SJCRH30 (cell line): ENCODE results near the gene TACR1. TPM values are rescaled to one million over a fixed set of nuclear protein-coding genes. Genes with fewer than 3 reads are reported as not detected.

Source experiments
- DNase-seq, 2 experiments: peaks; one replicate each; pipeline ENCODE4 v3.0.0-alpha.2; 2015 to 2020
- H3K27ac ChIP-seq: fragments of 250-450 bp; sonication (Bioruptor Pico); 2 replicates; pipeline ENCODE4 v1.5.1; 2020; ENCODE audit warnings: mild to moderate bottlenecking, moderate library complexity
- H3K27me3 ChIP-seq: fragments of 250-450 bp; sonication (Bioruptor Pico); 2 replicates; pipeline ENCODE4 v1.5.1; 2020; ENCODE audit warnings: mild to moderate bottlenecking, moderate library complexity
- H3K36me3 ChIP-seq: fragments of 250-450 bp; sonication (Bioruptor Pico); 2 replicates; pipeline ENCODE4 v1.5.1; 2020; ENCODE audit warnings: mild to moderate bottlenecking, moderate library complexity
- H3K4me1 ChIP-seq: fragments of 250-450 bp; sonication (Bioruptor Pico); 2 replicates; pipeline ENCODE4 v1.5.1; 2020; ENCODE audit warnings: mild to moderate bottlenecking, moderate library complexity
- H3K4me3 ChIP-seq: fragments of 250-450 bp; sonication (Bioruptor Pico); 2 replicates; pipeline ENCODE4 v1.5.1; 2020; ENCODE audit warnings: mild to moderate bottlenecking, moderate library complexity
- H3K9me3 ChIP-seq: fragments of 250-450 bp; sonication (Bioruptor Pico); replicated peaks from 2 replicates; pipeline ENCODE4 v1.5.1; 2020; ENCODE audit warnings: mild to moderate bottlenecking, moderate library complexity
- total RNA-seq: library from RNA; depleted of rRNA; stranded (reverse); fragments of >200 nt; shearing (Covaris generic); gene quantifications from 2 replicates; pipeline ENCODE4 v1.2.3, GENCODE V29; 2014

The TACR1 gene
- total RNA-seq, 1 experiment from 2014 or later: not detected

GRCh38 chr2:75210409-75210808, 11.1 kb upstream of the TACR1 start:
- H3K36me3 ChIP-seq: no peaks in the 10 kb centered on the region
- H3K4me3 ChIP-seq: no peak overlapping the region
- no peaks in the 10 kb centered on the region; the same call in 1 of the 2 replicates for H3K9me3 ChIP-seq
- no peak for DNase-seq
- no peaks in the 10 kb centered on the region for H3K27me3 ChIP-seq
- no peak overlapping the region for H3K27ac ChIP-seq
- H3K4me1 ChIP-seq: no peaks in the 10 kb centered on the region

GRCh38 chr2:75208738-75209137, 9.4 kb upstream of the TACR1 start:
- no peak for DNase-seq
- Histone ChIP-seq H3K9me3 (no peaks in the 10 kb centered on the region; the same call in 1 of the 2 replicates), H3K27ac (no peak overlapping the region), H3K4me3 (no peak overlapping the region), H3K36me3 (no peaks in the 10 kb centered on the region), H3K4me1 (no peaks in the 10 kb centered on the region), H3K27me3 (no peaks in the 10 kb centered on the region)

- H3K27me3 ChIP-seq: no peaks in the 10 kb centered on the region
- no peaks in the 10 kb centered on the region for H3K36me3 ChIP-seq
- no peaks in the 10 kb centered on the region for H3K9me3 ChIP-seq
- DNase-seq: no peak
- no peak overlapping the region for H3K4me3 ChIP-seq
- H3K4me1 ChIP-seq: no peaks in the 10 kb centered on the region
- H3K27ac ChIP-seq: no peak overlapping the region
These were observed 5.5 kb upstream of the TACR1 start for GRCh38 chr2:75204833-75205232.

DNA sequence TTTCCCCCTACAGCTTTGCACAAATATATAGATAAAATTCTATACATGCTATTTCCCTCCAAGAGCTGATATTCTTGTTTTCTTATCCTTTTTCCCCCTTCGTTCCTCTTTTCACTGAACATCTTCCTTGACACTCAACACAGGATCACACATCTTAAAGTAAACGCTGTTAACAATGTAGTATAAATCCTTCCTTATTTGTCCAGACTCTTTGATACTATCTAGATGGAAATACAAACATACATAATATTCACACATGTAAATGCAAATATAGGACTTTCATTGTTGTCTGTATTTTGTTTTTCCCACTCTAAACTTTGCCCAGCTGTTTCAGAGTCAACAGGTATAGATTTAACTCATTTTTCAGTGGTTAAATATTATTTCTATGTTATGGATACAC, 3.0 kb upstream of the TACR1 start:
- Histone ChIP-seq H3K27ac (no peak overlapping the region), H3K4me1 (no peaks in the 10 kb centered on the region), H3K4me3 (no peak overlapping the region), H3K27me3 (no peaks in the 10 kb centered on the region), H3K36me3 (no peaks in the 10 kb centered on the region), H3K9me3 (no peaks in the 10 kb centered on the region)
- DNase-seq: no peak

DNA sequence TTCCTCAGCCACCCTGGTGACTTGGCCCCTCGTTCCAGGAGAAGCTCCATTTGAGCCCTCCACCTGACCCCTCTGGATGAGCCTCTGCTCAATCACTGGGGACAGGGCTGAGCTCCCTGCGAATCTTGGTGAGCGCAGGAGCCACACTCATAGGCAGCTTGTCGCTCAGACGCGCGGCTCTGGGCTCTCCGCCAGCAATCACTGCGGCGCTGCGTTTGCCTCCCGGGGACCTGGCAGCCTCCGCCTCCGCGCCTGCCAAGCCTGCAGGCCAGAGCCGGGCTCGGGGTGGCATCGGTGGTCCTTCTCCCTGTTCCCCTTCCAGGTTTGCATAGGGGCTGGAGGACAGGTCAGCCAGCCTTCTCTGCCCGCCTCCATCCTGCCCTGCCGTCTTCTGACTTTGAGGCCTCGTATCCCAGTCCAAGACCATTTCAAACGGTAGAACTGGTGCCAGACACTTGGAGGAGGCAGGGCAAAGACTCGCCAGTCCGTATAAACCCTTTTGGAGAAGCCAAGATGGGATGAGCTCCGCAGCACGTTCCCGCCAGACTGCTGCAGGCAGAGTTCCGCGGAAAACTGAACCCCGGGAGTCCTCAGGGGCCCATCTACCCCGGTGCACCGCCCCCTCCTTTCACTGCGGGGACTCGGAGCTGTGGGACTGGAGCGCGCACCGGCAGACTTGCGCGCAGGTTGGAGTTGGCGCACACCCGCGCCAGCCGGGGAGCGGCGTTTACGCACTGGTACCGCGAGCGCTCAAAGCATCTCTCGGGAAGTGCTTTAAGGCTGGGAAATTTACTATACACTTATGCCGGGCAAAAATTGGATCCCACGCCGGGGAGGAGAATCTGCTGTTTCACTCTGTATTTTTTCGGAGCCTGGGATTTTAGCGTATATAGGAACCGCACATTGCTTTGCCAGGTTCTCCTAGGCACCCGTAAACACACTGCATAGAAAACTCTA, 1.1 kb upstream of the TACR1 start:
- Histone ChIP-seq H3K36me3 (no peaks in the 10 kb centered on the region), H3K27ac (no peak overlapping the region), H3K27me3 (no peaks in the 10 kb centered on the region), H3K4me3 (no peak overlapping the region), H3K4me1 (no peaks in the 10 kb centered on the region), H3K9me3 (no peaks in the 10 kb centered on the region)
- no peak for DNase-seq

- Histone ChIP-seq H3K4me3 (no peak overlapping the region), H3K36me3 (no peaks in the 10 kb centered on the region), H3K27ac (no peak overlapping the region), H3K4me1 (no peaks in the 10 kb centered on the region), H3K27me3 (no peaks in the 10 kb centered on the region), H3K9me3 (no peaks in the 10 kb centered on the region)
- no peak for DNase-seq
These were observed 4.1 kb downstream of the TACR1 start for GRCh38 chr2:75195076-75195691.

GRCh38 chr2:75194184-75194868, 5.0 kb downstream of the TACR1 start:
- no peak for DNase-seq
- Histone ChIP-seq H3K36me3 (no peaks in the 10 kb centered on the region), H3K9me3 (no peaks in the 10 kb centered on the region), H3K4me1 (no peaks in the 10 kb centered on the region), H3K27ac (no peak overlapping the region), H3K27me3 (no peaks in the 10 kb centered on the region), H3K4me3 (no peak overlapping the region)

DNA sequence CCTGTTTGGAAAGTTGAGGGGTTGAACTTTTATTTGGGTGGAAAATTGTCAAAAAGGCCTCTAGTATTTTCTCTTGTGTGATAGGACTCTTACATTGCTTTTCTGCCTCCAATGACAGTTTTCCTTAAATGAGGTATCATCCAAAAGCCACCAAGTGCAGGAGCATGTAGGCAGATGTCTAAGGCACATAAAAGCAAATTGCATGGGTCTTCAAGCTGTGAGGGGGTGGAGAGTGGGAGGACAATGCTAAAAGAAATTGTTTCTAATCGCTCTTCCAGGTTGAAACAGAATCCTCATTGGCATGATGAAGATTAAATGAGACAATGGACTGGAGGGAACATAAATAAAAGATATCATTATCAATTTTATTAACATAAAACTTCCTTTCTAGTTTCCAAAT, 6.8 kb downstream of the TACR1 start:
- H3K4me3 ChIP-seq: no peak overlapping the region
- H3K36me3 ChIP-seq: no peaks in the 10 kb centered on the region
- H3K27me3 ChIP-seq: no peaks in the 10 kb centered on the region
- no peak for DNase-seq
- H3K9me3 ChIP-seq: no peaks in the 10 kb centered on the region
- no peaks in the 10 kb centered on the region for H3K4me1 ChIP-seq
- H3K27ac ChIP-seq: no peak overlapping the region

- Histone ChIP-seq H3K27ac (no peak overlapping the region), H3K4me1 (no peaks in the 10 kb centered on the region)
These were observed 8.9 kb downstream of the TACR1 start for GRCh38 chr2:75190271-75190990.

GRCh38 chr2:75186821-75187220, 12.5 kb downstream of the TACR1 start:
- H3K27me3 ChIP-seq: no peaks in the 10 kb centered on the region; the same call in 1 of the 2 replicates
- no peaks in the 10 kb centered on the region for H3K4me1 ChIP-seq
- no peaks in the 10 kb centered on the region for H3K36me3 ChIP-seq
- no peak overlapping the region for H3K27ac ChIP-seq
- DNase-seq: no peak
- H3K4me3 ChIP-seq: no peak overlapping the region
- H3K9me3 ChIP-seq: no peaks in the 10 kb centered on the region

More at GRCh38 chr2:75190271-75190990, 8.9 kb downstream of the TACR1 start:
- DNase-seq: no peak
- no peak overlapping the region for H3K4me3 ChIP-seq
- H3K9me3 ChIP-seq: no peaks in the 10 kb centered on the region
- H3K36me3 ChIP-seq: no peaks in the 10 kb centered on the region
- no peaks in the 10 kb centered on the region for H3K27me3 ChIP-seq

GRCh38 chr2:75182606-75183005, 16.7 kb downstream of the TACR1 start:
- Histone ChIP-seq H3K36me3 (no peaks in the 10 kb centered on the region), H3K27me3 (no peaks in the 10 kb centered on the region; the same call in 1 of the 2 replicates), H3K9me3 (no peaks in the 10 kb centered on the region), H3K4me3 (no peak overlapping the region), H3K4me1 (no peaks in the 10 kb centered on the region), H3K27ac (no peak overlapping the region)
- no peak for DNase-seq

DNA sequence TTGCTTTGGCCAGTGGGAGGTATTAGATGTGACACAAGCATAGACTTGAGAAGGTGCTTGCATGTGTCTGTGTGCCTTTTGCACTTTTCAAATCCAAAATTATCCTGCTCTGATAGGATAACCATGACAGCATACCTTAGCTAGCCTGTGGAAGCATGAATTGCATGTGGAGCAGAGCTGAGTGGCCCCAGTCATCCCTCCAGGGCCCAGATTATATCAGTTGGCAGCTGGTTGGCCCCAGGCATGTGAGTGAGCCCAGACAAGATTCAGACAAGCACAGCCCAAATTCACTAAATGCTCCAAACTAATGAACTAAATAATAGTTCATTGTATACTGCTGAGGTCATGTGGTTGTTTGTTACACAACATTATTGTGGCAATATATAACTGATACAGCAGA, 18.8 kb downstream of the TACR1 start:
- Histone ChIP-seq H3K9me3 (no peaks in the 10 kb centered on the region), H3K27me3 (no peaks in the 10 kb centered on the region; the same call in 1 of the 2 replicates), H3K4me3 (no peak overlapping the region), H3K36me3 (no peaks in the 10 kb centered on the region), H3K27ac (no peak overlapping the region), H3K4me1 (no peaks in the 10 kb centered on the region)
- DNase-seq: peak in 1 of 2 experiments; percentile 25

- Histone ChIP-seq H3K4me1 (no peaks in the 10 kb centered on the region), H3K9me3 (no peaks in the 10 kb centered on the region), H3K27ac (no peak overlapping the region), H3K27me3 (no peaks in the 10 kb centered on the region), H3K4me3 (no peak overlapping the region), H3K36me3 (no peaks in the 10 kb centered on the region)
- DNase-seq: no peak
These were observed 21.9 kb downstream of the TACR1 start for GRCh38 chr2:75177427-75177826.

- H3K4me3 ChIP-seq: no peak overlapping the region
- no peaks in the 10 kb centered on the region for H3K9me3 ChIP-seq
- DNase-seq: no peak
- no peak overlapping the region for H3K27ac ChIP-seq
- no peaks in the 10 kb centered on the region for H3K4me1 ChIP-seq
- no peaks in the 10 kb centered on the region for H3K36me3 ChIP-seq
- no peaks in the 10 kb centered on the region for H3K27me3 ChIP-seq
These were observed 23.9 kb downstream of the TACR1 start for GRCh38 chr2:75175456-75175855.
